Esophagus squamous epithelium (tissue), 4 donors: ENCODE measurements around the gene TBX5.

Source experiments
- CTCF ChIP-seq, 6 experiments: fragments of 450-650 bp in 4 of 6; fragments of 200-600 bp in 2 of 6; sonication (generic) in 2 of 6; IDR thresholded peaks; one replicate each; pipeline ENCODE4 v1.5.1; 2016 to 2019; ENCODE audit warnings: antibody characterized with exemption in 6 of 6, mild to moderate bottlenecking in 4 of 6, moderate library complexity in 4 of 6
- POLR2A ChIP-seq, 4 donors: fragments of 450-650 bp; IDR thresholded peaks; one replicate each; pipeline ENCODE4 v1.6.1; 2017; ENCODE audit warnings: antibody characterized with exemption in 4 of 4, mild to moderate bottlenecking in 4 of 4, moderate library complexity in 3 of 4

GRCh38 chr12:114314974-114315720 lies 90.8 kb downstream of the TBX5 start:
- no peak for TF ChIP-seq CTCF (IDR thresholded peaks at IDR 0.05)
- TF ChIP-seq POLR2A (IDR thresholded peaks at IDR 0.05), result no peak
